ENCODE data around the gene SLC13A2. TPM values are rescaled to one million over a fixed set of nuclear protein-coding genes. Genes with fewer than 3 reads are reported as not detected.

The SLC13A2 gene
- total RNA-seq, 1 experiment from 2014 or later, result not detected

DNA sequence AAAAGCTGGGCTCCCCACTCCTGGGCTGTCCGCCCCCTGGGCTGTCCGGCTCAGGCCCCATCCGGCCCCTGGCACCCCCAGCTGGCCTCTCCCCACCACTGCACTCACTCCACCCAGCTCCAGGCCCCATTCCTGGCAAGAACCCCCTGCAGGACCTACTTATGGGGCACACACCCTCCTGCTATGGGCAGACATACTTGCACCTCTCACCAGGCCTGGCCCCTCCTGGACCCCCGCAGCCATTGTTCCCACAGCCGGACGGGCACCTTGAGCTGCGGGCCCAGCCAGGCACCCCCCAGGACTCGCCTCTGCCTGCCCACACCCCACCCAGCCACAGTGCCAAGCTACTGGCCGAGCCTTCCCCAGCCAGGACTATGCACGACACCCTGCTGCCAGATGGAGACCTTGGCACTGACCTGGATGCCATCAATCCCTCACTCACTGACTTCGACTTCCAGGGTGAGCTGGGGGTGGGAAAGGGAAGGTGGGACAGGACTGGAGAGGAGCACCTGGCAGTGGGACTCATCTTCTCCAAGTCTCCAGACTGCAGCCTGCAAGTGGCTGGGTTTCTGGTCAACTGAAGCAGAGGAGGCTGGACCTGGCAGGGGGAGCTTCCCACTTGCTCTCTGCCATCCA lies 61.4 kb downstream of the SLC13A2 start:
- no peak for DNase-seq (ENCODE audit: low spot score)

GRCh38 chr17:28536532-28537218 lies 63.2 kb downstream of the SLC13A2 start:
- DNase-seq (ENCODE audit: low spot score), result no peak

DNA sequence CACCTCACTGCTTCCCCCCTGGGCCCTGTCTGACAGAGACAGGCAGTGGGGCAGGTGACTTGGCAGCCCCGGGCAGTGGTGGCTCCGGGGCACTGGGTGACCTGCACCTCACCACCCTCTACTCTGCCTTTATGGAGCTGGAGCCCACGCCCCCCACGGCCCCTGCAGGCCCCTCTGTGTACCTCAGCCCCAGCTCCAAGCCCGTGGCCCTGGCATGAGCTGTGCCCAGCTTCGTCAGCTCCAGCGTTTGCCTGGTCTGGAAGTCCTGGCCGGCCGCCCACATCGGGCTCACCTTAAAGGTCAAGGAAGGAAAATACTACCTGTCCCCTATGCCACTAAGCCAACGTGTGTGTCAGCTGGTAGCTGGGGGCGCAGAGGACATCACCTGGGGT lies 63.8 kb downstream of the SLC13A2 start:
- no peak for DNase-seq (ENCODE audit: low spot score)

- DNase-seq (ENCODE audit: low spot score), result no peak
Observed at GRCh38 chr17:28538296-28538895, 65.0 kb downstream of the SLC13A2 start.

DNA sequence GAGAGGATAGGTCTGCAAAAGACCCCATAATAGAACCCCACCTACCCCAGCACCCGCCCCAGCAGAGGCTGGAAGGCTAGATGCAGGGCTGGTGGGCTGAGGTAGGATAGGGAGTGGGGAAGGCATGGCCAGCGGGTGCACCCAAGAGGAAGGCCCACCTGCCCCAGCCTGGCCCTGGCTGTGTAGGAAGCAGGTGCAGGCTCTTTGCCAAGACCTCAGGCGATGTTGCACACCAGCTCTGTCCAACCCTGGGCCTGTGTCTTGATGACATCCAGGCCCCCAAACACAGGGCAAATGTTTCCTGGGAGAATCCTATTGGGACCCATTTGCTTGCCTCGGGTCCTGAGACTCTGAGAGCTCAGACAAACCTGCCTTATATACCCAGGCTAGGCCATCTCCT lies 66.8 kb downstream of the SLC13A2 start:
- DNase-seq (ENCODE audit: low spot score), result no peak

- no peak for DNase-seq (ENCODE audit: low spot score)
Observed at GRCh38 chr17:28541439-28541838, 68.0 kb downstream of the SLC13A2 start.

DNA sequence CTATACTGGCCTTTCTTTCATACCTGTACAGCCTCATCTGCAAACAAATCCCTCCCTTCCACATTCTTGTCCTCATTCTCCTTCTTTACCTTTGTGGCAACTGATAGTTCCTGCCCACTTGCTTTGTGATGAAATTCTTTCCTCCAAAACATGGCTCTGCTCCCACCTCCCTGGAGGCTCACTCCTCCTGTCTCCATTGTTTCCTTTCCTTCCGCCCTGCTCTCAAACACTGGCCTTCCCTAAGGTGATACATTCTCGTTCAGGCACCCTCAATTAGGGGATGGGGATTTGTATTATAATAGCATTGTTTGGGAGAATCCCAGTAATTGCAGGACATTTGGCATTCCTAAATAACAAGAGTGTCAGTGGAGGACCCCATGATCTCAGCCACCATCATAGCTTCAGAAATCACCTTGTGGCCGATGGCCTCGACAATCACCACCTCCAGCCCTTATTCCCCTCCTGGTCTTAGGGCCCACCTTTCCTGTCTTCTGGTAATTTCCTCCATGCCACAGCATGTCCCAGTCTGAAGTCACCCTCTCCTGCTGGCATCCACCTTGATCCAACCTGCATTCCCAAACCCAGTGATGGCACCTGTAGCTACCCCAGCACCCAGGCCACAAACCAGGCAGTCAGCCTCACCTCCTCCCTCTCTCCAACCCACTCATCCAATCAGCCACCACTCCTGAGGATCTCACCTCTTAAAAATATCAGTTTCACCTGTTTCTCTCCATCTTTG lies 71.1 kb downstream of the SLC13A2 start:
- no peak for DNase-seq (ENCODE audit: low spot score)

- no peak for DNase-seq (ENCODE audit: low spot score)
Observed at GRCh38 chr17:28545141-28545503, 71.7 kb downstream of the SLC13A2 start.

DNA sequence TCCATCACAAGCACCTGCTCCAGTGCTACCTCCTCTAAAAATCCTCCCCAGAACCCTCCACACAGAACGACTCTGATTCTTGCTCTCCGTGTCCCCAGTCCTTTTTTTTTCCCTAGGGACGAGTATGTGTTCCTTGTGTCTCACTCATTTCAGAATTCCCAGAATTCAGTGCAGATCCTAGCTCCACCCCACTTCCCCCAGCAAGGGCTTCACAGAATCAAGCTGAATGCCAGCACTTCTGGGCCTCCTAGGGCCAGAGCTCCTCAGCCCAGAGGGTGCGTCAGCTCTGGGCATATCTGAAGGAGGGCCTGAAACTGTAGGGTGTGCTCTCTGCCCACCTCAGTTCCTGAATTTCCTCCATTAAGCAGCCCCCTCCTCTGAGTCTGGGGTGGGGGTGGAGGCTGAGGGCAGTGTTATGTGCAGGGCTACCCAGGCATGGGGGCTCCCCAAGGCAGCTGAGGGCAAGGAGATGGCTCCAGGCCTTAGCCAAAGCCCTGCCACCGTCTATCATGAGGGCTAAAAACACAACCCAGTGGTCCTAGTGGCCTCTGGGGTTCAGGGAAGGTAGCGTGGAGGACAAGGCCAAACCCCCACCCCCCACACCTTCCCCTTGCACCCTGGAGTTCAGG lies 72.5 kb downstream of the SLC13A2 start:
- no peak for DNase-seq (ENCODE audit: low spot score)

GRCh38 chr17:28547096-28547622 lies 73.7 kb downstream of the SLC13A2 start:
- no peak for DNase-seq (ENCODE audit: low spot score)

Other genes starting within 250 kb of the SLC13A2 start
- 32.7 and 43.9 TPM in 2 replicates for gene TMEM97, start 154.4 kb upstream of the SLC13A2 start, total RNA-seq (2014; rRNA removed; shearing (Covaris generic))
- 38.9 and 45.5 TPM in 2 replicates for gene IFT20, start 138.2 kb upstream of the SLC13A2 start, total RNA-seq (2014; rRNA removed; shearing (Covaris generic))
- gene TNFAIP1, start 137.9 kb upstream of the SLC13A2 start, total RNA-seq (2014; rRNA removed; shearing (Covaris generic)), result 36.2 and 44.7 TPM in 2 replicates
- 166 and 176 TPM in 2 replicates for gene POLDIP2, start 116.1 kb upstream of the SLC13A2 start, total RNA-seq (2014; rRNA removed; shearing (Covaris generic))
- not detected in 2 replicates for gene SEBOX, start 108.4 kb upstream of the SLC13A2 start, total RNA-seq (2014; rRNA removed; shearing (Covaris generic))
- gene VTN, start 103.3 kb upstream of the SLC13A2 start, total RNA-seq (2014; rRNA removed; shearing (Covaris generic)), result 0.43 and 4.4 TPM in 2 replicates
- gene SARM1, start 102.0 kb upstream of the SLC13A2 start, total RNA-seq (2014; rRNA removed; shearing (Covaris generic)), result 20.2 and 23.2 TPM in 2 replicates
- 2.5 and 4.9 TPM in 2 replicates for gene SLC46A1, start 67.4 kb upstream of the SLC13A2 start, total RNA-seq (2014; rRNA removed; shearing (Covaris generic))
- gene FOXN1, start 32.7 kb downstream of the SLC13A2 start, total RNA-seq (2014; rRNA removed; shearing (Covaris generic)), result 0.22 TPM in 1 of 2 replicates, not detected in the other
- 65.5 and 73.5 TPM in 2 replicates for gene UNC119, start 79.0 kb downstream of the SLC13A2 start, total RNA-seq (2014; rRNA removed; shearing (Covaris generic))
- gene PIGS, start 97.9 kb downstream of the SLC13A2 start, total RNA-seq (2014; rRNA removed; shearing (Covaris generic)), result 48.9 and 83.5 TPM in 2 replicates
- gene ALDOC, start 103.3 kb downstream of the SLC13A2 start, total RNA-seq (2014; rRNA removed; shearing (Covaris generic)), result 1.3 and 2.1 TPM in 2 replicates
- 162 and 170 TPM in 2 replicates for gene SPAG5, start 125.4 kb downstream of the SLC13A2 start, total RNA-seq (2014; rRNA removed; shearing (Covaris generic))
- gene RSKR, start 140.5 kb downstream of the SLC13A2 start, total RNA-seq (2014; rRNA removed; shearing (Covaris generic)), result 6.5 and 8.4 TPM in 2 replicates
- 119 and 131 TPM in 2 replicates for gene BLTP2, start 171.5 kb downstream of the SLC13A2 start, total RNA-seq (2014; rRNA removed; shearing (Covaris generic))
- 102 and 112 TPM in 2 replicates for gene SDF2, start 188.3 kb downstream of the SLC13A2 start, total RNA-seq (2014; rRNA removed; shearing (Covaris generic))
- gene SUPT6H, start 188.6 kb downstream of the SLC13A2 start, total RNA-seq (2014; rRNA removed; shearing (Covaris generic)), result 52.7 and 55.8 TPM in 2 replicates
- 1.2 and 2.0 TPM in 2 replicates for gene PROCA1, start 238.2 kb downstream of the SLC13A2 start, total RNA-seq (2014; rRNA removed; shearing (Covaris generic))
- gene RAB34, start 244.2 kb downstream of the SLC13A2 start, total RNA-seq (2014; rRNA removed; shearing (Covaris generic)), result 246 and 286 TPM in 2 replicates
- 697 and 1,197 TPM in 2 replicates for gene RPL23A, start 246.3 kb downstream of the SLC13A2 start, total RNA-seq (2014; rRNA removed; shearing (Covaris generic))